Measurements from ENCODE around the gene MXD4.

DNA sequence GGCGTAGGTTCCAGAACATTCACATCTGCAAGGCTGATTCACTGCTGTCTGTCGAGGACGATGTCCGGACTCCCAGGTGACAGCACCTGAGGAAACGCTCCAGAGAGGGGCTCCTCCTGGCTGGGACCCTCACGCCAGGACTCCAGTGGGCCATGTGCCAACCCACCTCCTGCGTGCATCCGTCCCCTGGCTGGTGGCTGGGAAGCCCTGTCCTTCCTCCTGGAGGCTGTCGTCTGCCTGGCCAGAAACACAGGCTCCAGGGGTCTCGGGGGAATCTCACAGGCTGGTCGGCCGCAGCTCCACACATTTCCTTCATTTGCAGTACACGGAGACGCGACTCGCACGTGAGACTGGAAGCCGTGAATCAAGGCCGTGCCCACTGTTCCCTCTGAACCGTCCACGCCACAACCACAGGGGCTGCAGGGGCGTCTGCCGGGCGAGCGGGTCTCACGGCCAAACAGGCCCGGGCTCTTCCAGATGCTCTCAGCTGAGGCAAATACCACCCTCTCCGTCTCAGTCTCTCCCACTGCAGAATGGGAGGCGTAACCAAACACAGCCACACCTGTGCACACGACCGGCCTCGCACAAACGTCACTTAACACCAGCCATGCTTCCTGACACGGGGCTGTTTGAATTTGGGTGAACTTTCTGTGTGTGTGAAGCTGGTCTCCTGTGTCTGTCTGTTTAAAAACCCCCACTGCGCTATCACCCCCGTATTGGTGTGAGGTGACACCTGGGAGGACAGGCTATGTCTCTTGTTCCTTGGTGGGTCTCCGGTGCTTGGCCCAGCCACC, 38.7 kb upstream of the MXD4 start:
- TF ChIP-seq, protein P1, sequence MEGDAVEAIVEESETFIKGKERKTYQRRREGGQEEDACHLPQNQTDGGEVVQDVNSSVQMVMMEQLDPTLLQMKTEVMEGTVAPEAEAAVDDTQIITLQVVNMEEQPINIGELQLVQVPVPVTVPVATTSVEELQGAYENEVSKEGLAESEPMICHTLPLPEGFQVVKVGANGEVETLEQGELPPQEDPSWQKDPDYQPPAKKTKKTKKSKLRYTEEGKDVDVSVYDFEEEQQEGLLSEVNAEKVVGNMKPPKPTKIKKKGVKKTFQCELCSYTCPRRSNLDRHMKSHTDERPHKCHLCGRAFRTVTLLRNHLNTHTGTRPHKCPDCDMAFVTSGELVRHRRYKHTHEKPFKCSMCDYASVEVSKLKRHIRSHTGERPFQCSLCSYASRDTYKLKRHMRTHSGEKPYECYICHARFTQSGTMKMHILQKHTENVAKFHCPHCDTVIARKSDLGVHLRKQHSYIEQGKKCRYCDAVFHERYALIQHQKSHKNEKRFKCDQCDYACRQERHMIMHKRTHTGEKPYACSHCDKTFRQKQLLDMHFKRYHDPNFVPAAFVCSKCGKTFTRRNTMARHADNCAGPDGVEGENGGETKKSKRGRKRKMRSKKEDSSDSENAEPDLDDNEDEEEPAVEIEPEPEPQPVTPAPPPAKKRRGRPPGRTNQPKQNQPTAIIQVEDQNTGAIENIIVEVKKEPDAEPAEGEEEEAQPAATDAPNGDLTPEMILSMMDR (IDR thresholded peaks at IDR 0.05 in 4 of 5, conservative IDR thresholded peaks at IDR 0.05 in 1 of 5), result no peak
- TF ChIP-seq POLR2A (IDR thresholded peaks at IDR 0.05), result no peak
